ENCODE results near the gene PSTPIP2. TPM values are rescaled to one million over a fixed set of nuclear protein-coding genes. Genes with fewer than 3 reads are reported as not detected.

Gene PSTPIP2
- total RNA-seq, 1 donor from 2014 or later = 0.60 TPM

DNA sequence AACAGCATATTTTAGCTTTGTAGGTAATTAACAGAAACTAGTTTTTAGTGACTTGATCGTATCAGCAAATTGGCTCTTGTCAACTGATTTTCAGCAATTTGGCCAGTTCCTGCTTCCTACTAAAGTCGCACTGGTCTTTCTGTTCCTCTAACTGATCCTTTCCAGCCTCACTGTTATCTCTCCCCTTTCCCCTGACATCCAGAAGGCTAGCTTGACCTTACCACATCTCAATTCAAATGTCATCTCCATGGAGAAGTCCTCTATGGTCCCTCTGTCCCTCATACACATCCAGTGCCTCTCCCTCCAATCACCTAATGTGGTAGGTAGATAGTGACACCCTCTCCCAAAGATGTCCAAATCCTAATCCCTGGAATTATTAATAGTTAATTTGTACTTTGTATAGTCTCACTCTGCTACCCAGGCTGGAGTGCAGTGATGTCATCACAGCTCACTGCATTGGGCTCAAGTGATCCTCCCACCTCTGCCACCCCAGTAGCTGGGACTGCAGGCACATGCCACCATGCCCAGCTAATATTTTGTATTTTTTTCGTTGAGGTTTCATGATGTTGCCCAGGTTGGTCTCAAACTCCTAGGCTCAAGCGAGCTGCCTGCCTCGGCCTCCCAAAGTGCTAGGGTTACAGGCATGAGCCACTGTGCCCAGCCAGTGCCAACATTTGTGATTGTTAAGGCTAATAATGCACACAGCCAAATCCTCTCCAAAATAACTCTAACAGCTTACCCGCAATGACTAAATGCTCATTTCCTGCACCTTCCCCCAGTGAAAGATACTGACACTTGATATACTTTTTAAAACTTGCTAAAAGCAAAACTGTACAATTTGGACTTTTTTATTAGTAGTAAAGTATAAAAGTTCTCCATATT, 16.9 kb downstream of the PSTPIP2 start:
- intact Hi-C loops (cut with micrococcal nuclease) = no loop called here
- ChIA-PET CTCF (interaction anchor here (0.9 kb wide), 1 partner anchor 18 kb away, joined by 4 read pairs; no protein-coding TSS in a partner anchor), POLR2A (no interaction called here)
- Mint-ChIP-seq H3K9me3 (no peaks in the 10 kb centered on the region), H3K27me3 (no peaks in the 10 kb centered on the region), H3K27ac (no peak overlapping the region), H3K4me3 (no peak overlapping the region), H3K36me3 (ENCODE audit: low read depth) (no peaks in the 10 kb centered on the region), H3K4me1 (no peaks in the 10 kb centered on the region)
- ATAC-seq (ENCODE audit: low read depth) (no peak), DNase-seq (no peak)
- TF ChIP-seq, protein P1, sequence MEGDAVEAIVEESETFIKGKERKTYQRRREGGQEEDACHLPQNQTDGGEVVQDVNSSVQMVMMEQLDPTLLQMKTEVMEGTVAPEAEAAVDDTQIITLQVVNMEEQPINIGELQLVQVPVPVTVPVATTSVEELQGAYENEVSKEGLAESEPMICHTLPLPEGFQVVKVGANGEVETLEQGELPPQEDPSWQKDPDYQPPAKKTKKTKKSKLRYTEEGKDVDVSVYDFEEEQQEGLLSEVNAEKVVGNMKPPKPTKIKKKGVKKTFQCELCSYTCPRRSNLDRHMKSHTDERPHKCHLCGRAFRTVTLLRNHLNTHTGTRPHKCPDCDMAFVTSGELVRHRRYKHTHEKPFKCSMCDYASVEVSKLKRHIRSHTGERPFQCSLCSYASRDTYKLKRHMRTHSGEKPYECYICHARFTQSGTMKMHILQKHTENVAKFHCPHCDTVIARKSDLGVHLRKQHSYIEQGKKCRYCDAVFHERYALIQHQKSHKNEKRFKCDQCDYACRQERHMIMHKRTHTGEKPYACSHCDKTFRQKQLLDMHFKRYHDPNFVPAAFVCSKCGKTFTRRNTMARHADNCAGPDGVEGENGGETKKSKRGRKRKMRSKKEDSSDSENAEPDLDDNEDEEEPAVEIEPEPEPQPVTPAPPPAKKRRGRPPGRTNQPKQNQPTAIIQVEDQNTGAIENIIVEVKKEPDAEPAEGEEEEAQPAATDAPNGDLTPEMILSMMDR (IDR thresholded peaks at IDR 0.05) = no peak

DNA sequence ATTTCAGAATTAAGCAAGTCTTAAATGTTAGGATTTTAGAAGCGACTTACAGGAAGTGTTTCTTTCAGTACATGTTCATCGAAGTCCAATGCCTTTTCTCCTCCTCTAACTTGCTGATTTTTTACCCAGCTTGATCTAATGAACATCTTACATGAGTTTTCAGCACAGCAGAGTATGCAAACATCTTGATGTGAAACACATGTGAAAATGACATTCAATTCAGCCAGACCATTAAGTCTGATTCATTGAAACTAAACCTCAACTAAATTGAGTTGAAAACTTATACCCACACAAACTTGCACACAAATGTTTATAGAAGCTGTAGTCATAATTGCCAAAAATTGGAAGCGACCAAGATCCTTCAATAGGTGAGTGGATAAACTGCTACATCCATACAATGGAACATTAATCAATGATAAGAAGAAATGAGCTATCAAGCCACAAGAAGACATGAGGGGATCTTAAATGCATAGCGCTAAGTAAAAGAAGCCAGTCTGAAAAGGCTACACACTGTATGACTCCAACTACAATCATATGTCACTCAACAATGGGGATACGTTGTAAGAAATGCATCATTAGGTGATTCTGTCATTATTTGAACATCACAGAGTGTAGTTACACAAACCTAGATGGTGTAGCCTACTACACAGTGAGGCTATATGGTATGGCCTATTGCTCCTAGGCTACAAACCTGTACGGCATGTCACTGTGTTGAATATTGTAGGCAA, 18.5 kb downstream of the PSTPIP2 start:
- H3K4me3 Mint-ChIP-seq = no peak overlapping the region
- H3K27me3 Mint-ChIP-seq = no peaks in the 10 kb centered on the region
- no peaks in the 10 kb centered on the region for H3K36me3 Mint-ChIP-seq (ENCODE audit: low read depth)
- DNase-seq (no peak), ATAC-seq (ENCODE audit: low read depth) (no peak)
- H3K4me1 Mint-ChIP-seq = no peaks in the 10 kb centered on the region
- intact Hi-C loops (cut with micrococcal nuclease) = no loop called here
- TF ChIP-seq, protein P1 (IDR thresholded peaks at IDR 0.05) = no peak
- no peak overlapping the region for H3K27ac Mint-ChIP-seq
- no peaks in the 10 kb centered on the region for H3K9me3 Mint-ChIP-seq
- ChIA-PET CTCF (no interaction called here), POLR2A (no interaction called here)

DNA sequence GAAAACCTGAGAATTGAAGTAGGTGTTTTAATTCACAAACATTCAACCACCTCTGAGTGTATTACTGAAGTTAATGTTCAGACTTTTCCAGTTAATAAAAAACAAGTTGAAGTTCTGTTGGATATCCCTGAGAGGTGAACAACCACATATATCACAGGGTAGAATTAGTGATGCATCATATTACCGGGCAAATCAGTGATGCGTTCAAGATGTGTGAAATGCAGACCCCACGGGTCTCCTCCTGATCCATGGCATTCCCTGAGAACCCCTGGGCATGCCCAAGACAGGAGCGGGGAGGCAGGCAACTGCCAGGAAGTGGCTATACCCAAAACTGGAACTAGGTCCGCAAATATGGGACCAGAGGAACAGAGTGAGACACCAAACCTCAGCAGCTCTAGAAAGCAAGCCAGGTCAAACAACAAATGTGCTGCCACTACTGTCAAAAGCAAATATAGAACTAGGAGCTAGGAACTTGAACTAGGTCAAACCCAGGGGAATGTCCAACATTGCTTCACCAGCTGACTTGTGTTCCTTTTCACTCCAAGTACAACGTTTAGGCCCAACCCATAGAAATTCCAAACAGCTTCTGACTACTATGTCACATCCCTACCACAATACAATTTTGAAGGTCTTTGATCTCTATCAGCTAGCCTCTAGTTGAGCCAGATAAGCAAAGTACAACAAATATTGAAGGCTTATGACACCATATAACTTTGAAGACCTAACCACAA, 20.2 kb downstream of the PSTPIP2 start:
- POLR2A ChIA-PET = interaction anchor here (0.6 kb wide), 1 partner anchor 38 kb away, joined by 3 read pairs; no protein-coding TSS in a partner anchor
- ATAC-seq (ENCODE audit: low read depth) = no peak
- no peaks in the 10 kb centered on the region for H3K4me1 Mint-ChIP-seq
- no peak overlapping the region for H3K4me3 Mint-ChIP-seq
- no peak overlapping the region for H3K27ac Mint-ChIP-seq
- no peaks in the 10 kb centered on the region for H3K36me3 Mint-ChIP-seq (ENCODE audit: low read depth)
- no peaks in the 10 kb centered on the region for H3K9me3 Mint-ChIP-seq
- DNase-seq = no peak
- no peaks in the 10 kb centered on the region for H3K27me3 Mint-ChIP-seq
- CTCF ChIA-PET = interaction anchor here (1.1 kb wide), 1 partner anchor 22 kb away, joined by 5 read pairs; no protein-coding TSS in a partner anchor
- intact Hi-C loops (cut with micrococcal nuclease) = no loop called here
- TF ChIP-seq, protein P1 (IDR thresholded peaks at IDR 0.05) = no peak

DNA sequence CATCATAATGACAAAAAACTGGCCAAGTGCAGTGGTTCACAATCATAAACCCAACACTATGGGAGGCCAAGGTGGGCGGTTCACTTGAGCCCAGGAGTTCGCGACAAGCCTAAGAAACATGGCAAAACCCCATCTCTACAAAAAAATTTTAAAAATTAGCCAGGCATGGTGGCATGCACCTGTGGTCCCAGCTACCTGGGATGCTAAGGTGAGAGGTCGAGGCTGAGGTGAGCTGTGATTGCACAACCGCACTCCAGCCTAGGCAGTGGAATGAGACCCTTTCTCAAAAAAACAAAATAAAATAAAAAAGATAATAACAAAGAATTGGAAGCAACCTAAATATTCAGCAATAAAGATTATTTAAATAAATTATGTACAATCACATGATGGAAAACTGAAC, 21.8 kb downstream of the PSTPIP2 start:
- intact Hi-C loops (cut with micrococcal nuclease) = no loop called here
- no peaks in the 10 kb centered on the region for H3K36me3 Mint-ChIP-seq (ENCODE audit: low read depth)
- DNase-seq (no peak), ATAC-seq (ENCODE audit: low read depth) (no peak)
- no peak overlapping the region for H3K4me3 Mint-ChIP-seq
- TF ChIP-seq, protein P1 (IDR thresholded peaks at IDR 0.05) = no peak
- no peaks in the 10 kb centered on the region for H3K9me3 Mint-ChIP-seq
- H3K4me1 Mint-ChIP-seq = no peaks in the 10 kb centered on the region
- POLR2A ChIA-PET = no interaction called here
- no peaks in the 10 kb centered on the region for H3K27me3 Mint-ChIP-seq
- CTCF ChIA-PET = no interaction called here
- H3K27ac Mint-ChIP-seq = no peak overlapping the region
